GM19455 (cell line): Measurements from ENCODE around the gene SLC2A4.
"Not testable (repeated sequence)": the region's sequence is repeated elsewhere in the genome, so short reads cannot be mapped to it uniquely, and the experiment has no call there.

Experiments used
- ATAC-seq: cut with Tn5 transposase; IDR thresholded peaks from one replicate; pipeline ENCODE4 v1.9.1; 2021; ENCODE audit not compliant: unreplicated experiment

SLC2A4 gene

GRCh38 chr17:7322520-7323194, 41.1 kb downstream of the SLC2A4 start:
- no peak for ATAC-seq

- ATAC-seq, result no peak
Measured at GRCh38 chr17:7323731-7324437, 42.4 kb downstream of the SLC2A4 start.

- no peak for ATAC-seq
Measured at GRCh38 chr17:7324438-7324779, 42.9 kb downstream of the SLC2A4 start.

- no peak for ATAC-seq
Measured at GRCh38 chr17:7325031-7325528, 43.6 kb downstream of the SLC2A4 start.

- ATAC-seq, result no peak
Measured at GRCh38 chr17:7326186-7326585, 44.7 kb downstream of the SLC2A4 start.

- ATAC-seq, result no peak
Measured at GRCh38 chr17:7327056-7327455, 45.5 kb downstream of the SLC2A4 start.

- ATAC-seq, result no peak
Measured at GRCh38 chr17:7327501-7327900, 46.0 kb downstream of the SLC2A4 start.

GRCh38 chr17:7328009-7328408, 46.5 kb downstream of the SLC2A4 start:
- ATAC-seq, result no peak

- ATAC-seq, result peak; percentile 5
Measured at GRCh38 chr17:7328840-7329373, 47.4 kb downstream of the SLC2A4 start, which contains the start of gene NEURL4. NEURL4 (minus strand) TSS chr17:7329335; CDS start chr17:7329312, 23 bp downstream.

- peak; percentile 56 for ATAC-seq
Measured at GRCh38 chr17:7329374-7329996, 48.0 kb downstream of the SLC2A4 start.

- ATAC-seq, result peak; percentile 33
Measured at GRCh38 chr17:7329997-7330637, 48.6 kb downstream of the SLC2A4 start.

GRCh38 chr17:7330638-7331015, 49.1 kb downstream of the SLC2A4 start:
- ATAC-seq, result no peak

- no peak for ATAC-seq
Measured at GRCh38 chr17:7332111-7332510, 50.6 kb downstream of the SLC2A4 start.

- not testable (repeated sequence) for ATAC-seq
Measured at GRCh38 chr17:7332600-7333069, 51.1 kb downstream of the SLC2A4 start.

- no peak for ATAC-seq
Measured at GRCh38 chr17:7334938-7335538, 53.5 kb downstream of the SLC2A4 start.

- not testable (repeated sequence) for ATAC-seq
Measured at GRCh38 chr17:7335765-7336164, 54.2 kb downstream of the SLC2A4 start.

- ATAC-seq, result no peak
Measured at GRCh38 chr17:7336240-7337175, 55.0 kb downstream of the SLC2A4 start, which contains the start of gene ACAP1. ACAP1 (plus strand) TSS chr17:7336529; CDS start chr17:7336735, 206 bp downstream.

- ATAC-seq, result not testable (repeated sequence)
Measured at GRCh38 chr17:7337600-7337999, 56.1 kb downstream of the SLC2A4 start.
